Osteocyte (in vitro differentiated cells): ENCODE measurements around the gene ALDH1A1. TPM values are rescaled to one million over a fixed set of nuclear protein-coding genes. Genes with fewer than 3 reads are reported as not detected.
A peak's percentile ranks its signal among the peaks of the same experiment; 100 is the strongest.
"Not testable (repeated sequence)": the region's sequence is repeated elsewhere in the genome, so short reads cannot be mapped to it uniquely, and the experiment has no call there.

Experiments used
- DNase-seq: peaks from one replicate; pipeline ENCODE4 v3.0.0; 2021; ENCODE audit warnings: mixed read lengths; ENCODE audit not compliant: unreplicated experiment; ENCODE audit errors: extremely low spot score
- H3K27ac Mint-ChIP-seq: one replicate; pipeline ENCODE4 v1.8.0; 2021; ENCODE audit warnings: mild to moderate bottlenecking, mixed read lengths; ENCODE audit not compliant: unreplicated experiment
- H3K27me3 Mint-ChIP-seq: one replicate; pipeline ENCODE4 v1.8.0; 2021; ENCODE audit warnings: mixed read lengths; ENCODE audit not compliant: unreplicated experiment
- H3K36me3 Mint-ChIP-seq: one replicate; pipeline ENCODE4 v1.8.0; 2021; ENCODE audit warnings: mixed read lengths; ENCODE audit not compliant: unreplicated experiment
- H3K4me1 Mint-ChIP-seq: one replicate; pipeline ENCODE4 v1.8.0; 2021; ENCODE audit warnings: mixed read lengths; ENCODE audit not compliant: unreplicated experiment
- H3K4me3 Mint-ChIP-seq: one replicate; pipeline ENCODE4 v1.8.0; 2021; ENCODE audit warnings: mild to moderate bottlenecking, moderate library complexity, mixed read lengths; ENCODE audit not compliant: unreplicated experiment
- H3K9me3 Mint-ChIP-seq: one replicate; pipeline ENCODE4 v1.8.0; 2021; ENCODE audit warnings: mixed read lengths; ENCODE audit not compliant: unreplicated experiment
- total RNA-seq: library from RNA; stranded (reverse); gene quantifications from 2 replicates; pipeline ENCODE4 v1.2.1, GENCODE V29; 2021
- TF ChIP-seq, protein P1 (sequence below): fragments of 200-600 bp; sonication (generic); IDR thresholded peaks from 2 replicates; pipeline ENCODE4 v1.5.0; 2021; ENCODE audit warnings: antibody characterized with exemption, mild to moderate bottlenecking, moderate library complexity

The ALDH1A1 gene
- total RNA-seq, 1 donor from 2014 or later: not detected

DNA sequence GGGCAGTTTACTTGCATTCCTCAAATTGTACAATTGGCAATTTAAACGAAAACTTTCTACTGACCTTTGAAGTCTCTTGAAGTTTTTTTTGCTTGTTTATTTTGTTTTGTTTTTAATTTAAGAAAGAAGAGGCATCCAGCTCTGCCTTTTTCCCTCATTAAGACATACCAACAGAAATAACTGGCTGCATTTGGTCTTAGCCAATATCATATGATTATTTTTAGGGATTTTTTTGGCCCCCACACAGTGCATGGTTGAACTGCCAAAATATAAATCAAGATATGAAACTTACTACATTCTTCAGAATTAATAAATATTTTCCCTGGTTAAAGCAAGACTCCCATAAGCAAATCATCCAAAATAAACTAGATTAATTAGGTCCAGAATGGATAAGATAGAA, 79.4 kb downstream of the ALDH1A1 start:
- peaks cover 9% of the 10 kb centered on the region for H3K27me3 Mint-ChIP-seq
- no peaks in the 10 kb centered on the region for H3K36me3 Mint-ChIP-seq
- H3K9me3 Mint-ChIP-seq: peaks cover 3% of the 10 kb centered on the region
- no peak overlapping the region for H3K4me3 Mint-ChIP-seq
- TF ChIP-seq, protein P1, sequence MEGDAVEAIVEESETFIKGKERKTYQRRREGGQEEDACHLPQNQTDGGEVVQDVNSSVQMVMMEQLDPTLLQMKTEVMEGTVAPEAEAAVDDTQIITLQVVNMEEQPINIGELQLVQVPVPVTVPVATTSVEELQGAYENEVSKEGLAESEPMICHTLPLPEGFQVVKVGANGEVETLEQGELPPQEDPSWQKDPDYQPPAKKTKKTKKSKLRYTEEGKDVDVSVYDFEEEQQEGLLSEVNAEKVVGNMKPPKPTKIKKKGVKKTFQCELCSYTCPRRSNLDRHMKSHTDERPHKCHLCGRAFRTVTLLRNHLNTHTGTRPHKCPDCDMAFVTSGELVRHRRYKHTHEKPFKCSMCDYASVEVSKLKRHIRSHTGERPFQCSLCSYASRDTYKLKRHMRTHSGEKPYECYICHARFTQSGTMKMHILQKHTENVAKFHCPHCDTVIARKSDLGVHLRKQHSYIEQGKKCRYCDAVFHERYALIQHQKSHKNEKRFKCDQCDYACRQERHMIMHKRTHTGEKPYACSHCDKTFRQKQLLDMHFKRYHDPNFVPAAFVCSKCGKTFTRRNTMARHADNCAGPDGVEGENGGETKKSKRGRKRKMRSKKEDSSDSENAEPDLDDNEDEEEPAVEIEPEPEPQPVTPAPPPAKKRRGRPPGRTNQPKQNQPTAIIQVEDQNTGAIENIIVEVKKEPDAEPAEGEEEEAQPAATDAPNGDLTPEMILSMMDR: no peak
- H3K27ac Mint-ChIP-seq: no peak overlapping the region
- no peaks in the 10 kb centered on the region for H3K4me1 Mint-ChIP-seq
- DNase-seq: no peak

- Mint-ChIP-seq H3K27ac (no peak overlapping the region), H3K27me3 (peaks cover 10% of the 10 kb centered on the region), H3K9me3 (no peaks in the 10 kb centered on the region), H3K36me3 (no peaks in the 10 kb centered on the region), H3K4me1 (no peaks in the 10 kb centered on the region), H3K4me3 (no peak overlapping the region)
- DNase-seq: no peak
- TF ChIP-seq, protein P1: no peak
Observed at GRCh38 chr9:72872718-72873117, 80.1 kb downstream of the ALDH1A1 start.

- no peak for DNase-seq
- peaks cover 12% of the 10 kb centered on the region for H3K27me3 Mint-ChIP-seq
- no peaks in the 10 kb centered on the region for H3K36me3 Mint-ChIP-seq
- H3K9me3 Mint-ChIP-seq: no peaks in the 10 kb centered on the region
- H3K4me1 Mint-ChIP-seq: no peaks in the 10 kb centered on the region
- TF ChIP-seq, protein P1: peak; percentile 46
- H3K4me3 Mint-ChIP-seq: no peak overlapping the region
- no peak overlapping the region for H3K27ac Mint-ChIP-seq
Observed at GRCh38 chr9:72871685-72872084, 81.2 kb downstream of the ALDH1A1 start.

DNA sequence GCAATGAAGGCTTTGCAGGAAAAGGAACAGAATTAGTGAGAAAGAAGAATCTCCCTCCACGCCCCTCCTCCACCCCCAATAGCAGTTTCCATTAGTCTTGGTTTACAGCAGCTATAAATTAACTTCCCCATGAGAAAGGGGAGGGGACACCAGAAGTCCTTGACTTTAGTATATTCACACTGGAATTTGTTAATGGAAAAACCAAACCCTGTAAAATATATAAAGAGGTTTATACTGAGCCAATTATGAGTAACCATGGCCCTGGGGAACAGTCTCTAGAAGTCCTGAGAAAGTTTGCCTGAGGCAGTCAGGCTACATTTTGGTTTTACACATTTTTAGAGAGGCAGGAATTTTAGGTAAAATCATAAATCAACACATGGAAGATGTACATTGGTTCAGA, 88.5 kb downstream of the ALDH1A1 start:
- Mint-ChIP-seq H3K27ac (no peak overlapping the region), H3K27me3 (peaks cover 31% of the 10 kb centered on the region), H3K36me3 (no peaks in the 10 kb centered on the region), H3K9me3 (no peaks in the 10 kb centered on the region), H3K4me3 (no peak overlapping the region), H3K4me1 (no peaks in the 10 kb centered on the region)
- TF ChIP-seq, protein P1: no peak
- no peak for DNase-seq

- TF ChIP-seq, protein P1: no peak
- no peaks in the 10 kb centered on the region for H3K9me3 Mint-ChIP-seq
- H3K4me1 Mint-ChIP-seq: no peaks in the 10 kb centered on the region
- no peak overlapping the region for H3K27ac Mint-ChIP-seq
- no peak for DNase-seq
- no peaks in the 10 kb centered on the region for H3K36me3 Mint-ChIP-seq
- no peak overlapping the region for H3K4me3 Mint-ChIP-seq
- H3K27me3 Mint-ChIP-seq: peaks cover 31% of the 10 kb centered on the region
Observed at GRCh38 chr9:72863456-72864094, 89.3 kb downstream of the ALDH1A1 start.

- not testable (repeated sequence) for DNase-seq, H3K4me1 Mint-ChIP-seq, H3K4me3 Mint-ChIP-seq, H3K36me3 Mint-ChIP-seq, H3K27ac Mint-ChIP-seq, H3K9me3 Mint-ChIP-seq
- peaks cover 27% of the 10 kb centered on the region for H3K27me3 Mint-ChIP-seq
Observed at GRCh38 chr9:72862788-72863187, 90.1 kb downstream of the ALDH1A1 start.
